ENCODE results near the gene EFHC1.

EFHC1 gene

DNA sequence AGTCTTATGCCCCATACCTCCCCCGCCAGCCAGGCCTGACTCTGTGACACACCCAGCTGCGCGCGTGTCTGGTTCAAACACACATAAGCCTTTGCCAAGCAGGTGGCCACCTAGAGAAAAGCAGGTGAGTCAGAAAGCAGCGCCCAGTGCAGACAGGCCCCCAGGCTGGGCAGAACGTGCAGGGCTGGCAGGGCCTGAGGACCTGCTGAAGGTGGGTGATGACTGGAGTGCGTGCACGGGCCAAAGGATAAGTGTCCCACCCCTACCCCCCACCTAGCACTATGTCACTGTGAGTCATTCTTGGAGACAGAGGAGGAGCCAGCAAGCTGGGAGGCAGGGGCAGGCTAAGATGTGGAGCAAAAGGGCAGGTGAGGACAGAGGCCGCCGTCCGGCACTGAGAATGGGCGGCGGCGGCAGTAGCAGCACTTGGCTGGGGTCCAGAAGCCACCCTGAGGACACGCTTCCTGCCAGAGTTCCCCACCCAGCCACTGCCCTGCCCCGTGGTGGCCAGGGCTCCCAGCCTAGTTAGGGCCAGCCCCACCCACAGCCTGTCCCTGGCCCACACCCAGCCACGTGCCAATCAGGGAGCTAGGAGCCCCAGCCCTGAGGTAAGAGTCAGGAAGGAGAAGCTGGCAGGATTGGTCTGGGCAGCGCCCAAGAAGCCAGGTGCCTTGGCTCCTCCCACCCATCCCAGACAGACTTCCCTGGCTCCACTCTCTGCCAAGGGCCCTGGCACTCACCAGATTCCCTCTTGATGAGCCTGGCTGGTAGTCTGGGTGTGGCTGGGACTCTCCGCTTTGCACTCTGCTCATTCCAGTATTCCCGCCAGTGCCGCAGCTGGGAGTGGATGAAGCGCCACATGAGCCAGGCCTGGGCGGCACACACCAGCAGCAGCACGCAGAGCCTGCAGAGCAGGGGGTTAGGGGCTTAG, 84.0 kb downstream of the EFHC1 start:
- Histone ChIP-seq H4K20me1 (ENCODE audit: insufficient read depth, low read length, poor library complexity, severe bottlenecking) (no peaks in the 10 kb centered on the region), H3K4me2 (ENCODE audit: low read depth, low read length, poor library complexity, severe bottlenecking) (no peak overlapping the region), H3K27me3 (ENCODE audit: insufficient read depth, low read length, poor library complexity, severe bottlenecking) (no peaks in the 10 kb centered on the region), H3K4me3 (ENCODE audit: low read length, poor library complexity, severe bottlenecking) (no peak overlapping the region), H3F3A (ENCODE audit: low read depth) (no peaks in the 10 kb centered on the region), H3K36me3 (ENCODE audit: insufficient read depth, low read length) (peaks cover 82% of the 10 kb centered on the region; the same call in 1 of the 2 replicates), H3K9me2 (replicated peaks; ENCODE audit: low read depth, low read length) (no peaks in the 10 kb centered on the region), H3K9me3 (ENCODE audit: insufficient read depth, low read depth, low read length) (no peaks in the 10 kb centered on the region), H3K79me2 (ENCODE audit: insufficient read depth, low read length) (no peaks in the 10 kb centered on the region), H3K4me1 (ENCODE audit: insufficient read depth, low read length, poor library complexity, severe bottlenecking) (no peaks in the 10 kb centered on the region), H3K9ac (ENCODE audit: low read depth, low read length, poor library complexity, severe bottlenecking) (no peak overlapping the region), H2AFZ (ENCODE audit: low read length) (no peak overlapping the region)
- TF ChIP-seq EZH2phosphoT487 (IDR thresholded peaks at IDR 0.05; ENCODE audit: borderline replicate concordance) (no peak), CTCF (conservative IDR thresholded peaks at IDR 0.05; ENCODE audit: low read length) (no peak)

GRCh38 chr6:52504782-52505136, 84.6 kb downstream of the EFHC1 start:
- H3K4me2 ChIP-seq (ENCODE audit: low read depth, low read length, poor library complexity, severe bottlenecking), result no peak overlapping the region
- no peaks in the 10 kb centered on the region for H3K9me2 ChIP-seq (replicated peaks; ENCODE audit: low read depth, low read length)
- TF ChIP-seq EZH2phosphoT487 (IDR thresholded peaks at IDR 0.05; ENCODE audit: borderline replicate concordance) (no peak), CTCF (conservative IDR thresholded peaks at IDR 0.05; ENCODE audit: low read length) (no peak)
- no peaks in the 10 kb centered on the region for H3K4me1 ChIP-seq (ENCODE audit: insufficient read depth, low read length, poor library complexity, severe bottlenecking)
- H3K36me3 ChIP-seq (ENCODE audit: insufficient read depth, low read length), result peaks cover 88% of the 10 kb centered on the region; the same call in 1 of the 2 replicates
- H3F3A ChIP-seq (ENCODE audit: low read depth), result no peaks in the 10 kb centered on the region
- H4K20me1 ChIP-seq (ENCODE audit: insufficient read depth, low read length, poor library complexity, severe bottlenecking), result no peaks in the 10 kb centered on the region
- H3K9ac ChIP-seq (ENCODE audit: low read depth, low read length, poor library complexity, severe bottlenecking), result no peak overlapping the region
- H3K9me3 ChIP-seq (ENCODE audit: insufficient read depth, low read depth, low read length), result no peaks in the 10 kb centered on the region
- H3K79me2 ChIP-seq (ENCODE audit: insufficient read depth, low read length), result no peaks in the 10 kb centered on the region
- H3K4me3 ChIP-seq (ENCODE audit: low read length, poor library complexity, severe bottlenecking), result no peak overlapping the region
- no peak overlapping the region for H2AFZ ChIP-seq (ENCODE audit: low read length)
- H3K27me3 ChIP-seq (ENCODE audit: insufficient read depth, low read length, poor library complexity, severe bottlenecking), result no peaks in the 10 kb centered on the region

GRCh38 chr6:52505726-52506409, 85.7 kb downstream of the EFHC1 start:
- no peaks in the 10 kb centered on the region for H4K20me1 ChIP-seq (ENCODE audit: insufficient read depth, low read length, poor library complexity, severe bottlenecking)
- peaks cover 94% of the 10 kb centered on the region; the same call in 1 of the 2 replicates for H3K36me3 ChIP-seq (ENCODE audit: insufficient read depth, low read length)
- TF ChIP-seq EZH2phosphoT487 (IDR thresholded peaks at IDR 0.05; ENCODE audit: borderline replicate concordance), result no peak
- peak; percentile 36 for TF ChIP-seq CTCF (conservative IDR thresholded peaks at IDR 0.05; ENCODE audit: low read length)
- H3K9ac ChIP-seq (ENCODE audit: low read depth, low read length, poor library complexity, severe bottlenecking), result no peak overlapping the region
- H3K4me1 ChIP-seq (ENCODE audit: insufficient read depth, low read length, poor library complexity, severe bottlenecking), result no peaks in the 10 kb centered on the region
- H3K27me3 ChIP-seq (ENCODE audit: insufficient read depth, low read length, poor library complexity, severe bottlenecking), result no peaks in the 10 kb centered on the region
- H3F3A ChIP-seq (ENCODE audit: low read depth), result no peaks in the 10 kb centered on the region
- H2AFZ ChIP-seq (ENCODE audit: low read length), result no peak overlapping the region
- no peaks in the 10 kb centered on the region for H3K79me2 ChIP-seq (ENCODE audit: insufficient read depth, low read length)
- H3K4me2 ChIP-seq (ENCODE audit: low read depth, low read length, poor library complexity, severe bottlenecking), result no peak overlapping the region
- H3K9me3 ChIP-seq (ENCODE audit: insufficient read depth, low read depth, low read length), result no peaks in the 10 kb centered on the region
- H3K9me2 ChIP-seq (replicated peaks; ENCODE audit: low read depth, low read length), result no peaks in the 10 kb centered on the region
- no peak overlapping the region for H3K4me3 ChIP-seq (ENCODE audit: low read length, poor library complexity, severe bottlenecking)

Data from Loucy (cell line).